Ovary (tissue), 9 donors: ENCODE measurements around the gene RANBP17. TPM values are rescaled to one million over a fixed set of nuclear protein-coding genes. Genes with fewer than 3 reads are reported as not detected.

Source experiments
- DNase-seq, 5 donors: peaks; one replicate each; pipeline ENCODE4 v3.0.0-alpha.2; 2019 to 2020
- H3K27ac ChIP-seq, 2 donors: fragments of 200-600 bp; one replicate each; pipeline versions ENCODE4 v1.5.1 to v1.8.0; 2019 to 2022
- H3K27me3 ChIP-seq: fragments of 200-600 bp; one replicate; pipeline ENCODE4 v1.8.0; 2022
- H3K36me3 ChIP-seq: fragments of 200-600 bp; sonication (generic); one replicate; pipeline ENCODE4 v1.5.1; 2019
- H3K4me1 ChIP-seq: one replicate; pipeline ENCODE4 v1.8.1; 2013; ENCODE audit warnings: mild to moderate bottlenecking, moderate library complexity; ENCODE audit not compliant: insufficient read depth
- H3K4me3 ChIP-seq: fragments of 200-600 bp; sonication (generic); one replicate; pipeline ENCODE4 v1.5.1; 2017
- H3K9me3 ChIP-seq, 2 donors: fragments of 200-600 bp in 1 of 2; sonication (generic) in 1 of 2; one replicate each; pipeline versions ENCODE4 v1.5.1 to v1.8.1; 2013 to 2019; ENCODE audit warnings: mild to moderate bottlenecking in 1 of 2, moderate library complexity in 1 of 2
- EP300 ChIP-seq: sonication (generic); formaldehyde crosslinking; IDR thresholded peaks from one replicate; pipeline ENCODE4 v1.6.1; 2017; ENCODE audit warnings: antibody characterized with exemption
- POLR2A ChIP-seq: fragments of 450-650 bp; IDR thresholded peaks from one replicate; pipeline ENCODE4 v1.6.1; 2017; ENCODE audit warnings: antibody characterized with exemption, mild to moderate bottlenecking, moderate library complexity
- WGBS, 3 donors: extraction: QIAGEN DNeasy Blood & Tissue Kit in 1 of 3; methylation state at CpG; one replicate each; pipeline versions ENCODE4 v1.1.5 to v1.1.7; 2013 to 2017; 5-methylcytosine and 5-hydroxymethylcytosine counted together
- intact Hi-C, 4 donors: fragments of 100-400 bp; cut with DNase I; formaldehyde crosslinking; loops; one replicate each; pipeline versions ENCODE4 v1.11.0 to v1.15.1; 2022 to 2023
- polyA plus RNA-seq, 2 donors: library from polyadenylated mRNA; stranded (reverse); fragments of 200-250 nt in 1 of 2; fragments of 350-450 nt in 1 of 2; fragmentation: Illumina TruSeq in 1 of 2; extraction: RNeasy Lipid Tissue Mini Kit (QIAGEN cat#74804) in 1 of 2; gene quantifications; one replicate each; pipeline ENCODE4 v1.2.3, GENCODE V29; 2013 to 2014
- total RNA-seq, 7 donors: library from RNA; depleted of rRNA in 2 of 7; stranded (reverse); fragments of >200 nt in 2 of 7; fragmentation: NEBNext Ultra II Directional in 3 of 7; extraction: Animal tissue kit (Norgen Biotek cat#: 25700) in 3 of 7; gene quantifications; one replicate each; pipeline versions ENCODE4 v1.1.0 to v1.2.4, GENCODE V29; 2016 to 2023
- TF ChIP-seq, protein P1 (sequence below), 3 donors: fragments of 450-650 bp in 2 of 3; fragments of 200-600 bp in 1 of 3; IDR thresholded peaks; one replicate each; pipeline versions ENCODE4 v1.5.1 to v1.8.0; 2016 to 2022; ENCODE audit warnings: antibody characterized with exemption in 3 of 3, mild to moderate bottlenecking in 1 of 3
- donor health status: DM: no; HTN: no; CAD: no; lungs with moderate emphysema.
- donor health status: DM: no; HTN: no; CAD: no.
- donor health status: Bipolar disorder and iron deficiency.
- donor health status: DM: yes; HTN: yes; CAD: no.
- donor health status: DM: no; HTN: no; CAD: no.
- donor health status: DM: yes; HTN: yes; CAD: no.

The RANBP17 gene
- total and polyA plus RNA-seq, 9 donors: 1.3 to 16.1 (median 8.5) TPM

DNA sequence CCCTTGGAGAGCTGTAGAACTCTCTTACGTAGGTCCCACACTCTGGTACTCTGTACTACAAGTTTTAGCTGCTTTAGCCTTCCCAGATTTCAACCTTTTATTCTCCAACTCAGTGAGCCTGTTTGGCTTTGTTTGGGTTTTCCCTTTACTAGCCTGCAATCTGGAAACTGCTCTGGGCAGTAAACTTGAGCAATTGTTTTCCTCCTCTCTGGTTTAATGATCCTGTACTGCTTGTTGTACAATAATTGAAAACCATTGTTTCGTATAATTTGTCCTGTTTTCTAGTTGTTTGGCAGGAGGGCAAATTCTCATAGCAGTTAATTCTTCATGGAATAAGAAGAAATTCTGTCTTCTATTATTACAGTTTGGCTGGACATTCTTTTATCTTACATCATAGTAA is 384.4 kb downstream of the RANBP17 start:
- H3K9me3 ChIP-seq: peaks cover 0 to 3% of the 10 kb centered on the region in 2 donors
- no peaks in the 10 kb centered on the region for H3K27me3 ChIP-seq
- 90 to 97% (median 95%) methylated on average over 2 of the region's 2 CpGs for WGBS, 3 donors
- TF ChIP-seq, protein P1, sequence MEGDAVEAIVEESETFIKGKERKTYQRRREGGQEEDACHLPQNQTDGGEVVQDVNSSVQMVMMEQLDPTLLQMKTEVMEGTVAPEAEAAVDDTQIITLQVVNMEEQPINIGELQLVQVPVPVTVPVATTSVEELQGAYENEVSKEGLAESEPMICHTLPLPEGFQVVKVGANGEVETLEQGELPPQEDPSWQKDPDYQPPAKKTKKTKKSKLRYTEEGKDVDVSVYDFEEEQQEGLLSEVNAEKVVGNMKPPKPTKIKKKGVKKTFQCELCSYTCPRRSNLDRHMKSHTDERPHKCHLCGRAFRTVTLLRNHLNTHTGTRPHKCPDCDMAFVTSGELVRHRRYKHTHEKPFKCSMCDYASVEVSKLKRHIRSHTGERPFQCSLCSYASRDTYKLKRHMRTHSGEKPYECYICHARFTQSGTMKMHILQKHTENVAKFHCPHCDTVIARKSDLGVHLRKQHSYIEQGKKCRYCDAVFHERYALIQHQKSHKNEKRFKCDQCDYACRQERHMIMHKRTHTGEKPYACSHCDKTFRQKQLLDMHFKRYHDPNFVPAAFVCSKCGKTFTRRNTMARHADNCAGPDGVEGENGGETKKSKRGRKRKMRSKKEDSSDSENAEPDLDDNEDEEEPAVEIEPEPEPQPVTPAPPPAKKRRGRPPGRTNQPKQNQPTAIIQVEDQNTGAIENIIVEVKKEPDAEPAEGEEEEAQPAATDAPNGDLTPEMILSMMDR (IDR thresholded peaks at IDR 0.05): no peak
- TF ChIP-seq POLR2A: no peak
- TF ChIP-seq EP300: no peak
- intact Hi-C loops: no loop called here
- no peak overlapping the region for H3K27ac ChIP-seq
- H3K4me1 ChIP-seq: no peaks in the 10 kb centered on the region
- H3K4me3 ChIP-seq: no peak overlapping the region
- H3K36me3 ChIP-seq: no peaks in the 10 kb centered on the region
- DNase-seq: no peak

GRCh38 chr5:171249460-171249859 is 387.6 kb downstream of the RANBP17 start:
- intact Hi-C loops: no loop called here
- no peaks in the 10 kb centered on the region for H3K36me3 ChIP-seq

GRCh38 chr5:171250738-171251137 is 388.9 kb downstream of the RANBP17 start:
- DNase-seq: no peak
- 97 to 100% (median 99%) methylated on average over 1 of the region's 1 CpG for WGBS, 3 donors
- Histone ChIP-seq H3K27ac (no peak overlapping the region), H3K4me1 (no peaks in the 10 kb centered on the region), H3K9me3 (peaks cover 0 to 3% of the 10 kb centered on the region in 2 donors), H3K4me3 (no peak overlapping the region), H3K27me3 (no peaks in the 10 kb centered on the region), H3K36me3 (no peaks in the 10 kb centered on the region)
- intact Hi-C loops: no loop called here
- TF ChIP-seq EP300: no peak
- TF ChIP-seq, protein P1 (IDR thresholded peaks at IDR 0.05): no peak
- TF ChIP-seq POLR2A: no peak

More at GRCh38 chr5:171249460-171249859, 387.6 kb downstream of the RANBP17 start:
- no peak overlapping the region for H3K4me3 ChIP-seq
- H3K27ac ChIP-seq: no peak overlapping the region
- DNase-seq: no peak
- no peaks in the 10 kb centered on the region for H3K27me3 ChIP-seq
- H3K4me1 ChIP-seq: no peaks in the 10 kb centered on the region
- H3K9me3 ChIP-seq: peaks cover 0 to 3% of the 10 kb centered on the region in 2 donors
- TF ChIP-seq, protein P1 (IDR thresholded peaks at IDR 0.05): no peak
- no peak for TF ChIP-seq EP300
- TF ChIP-seq POLR2A: no peak

DNA sequence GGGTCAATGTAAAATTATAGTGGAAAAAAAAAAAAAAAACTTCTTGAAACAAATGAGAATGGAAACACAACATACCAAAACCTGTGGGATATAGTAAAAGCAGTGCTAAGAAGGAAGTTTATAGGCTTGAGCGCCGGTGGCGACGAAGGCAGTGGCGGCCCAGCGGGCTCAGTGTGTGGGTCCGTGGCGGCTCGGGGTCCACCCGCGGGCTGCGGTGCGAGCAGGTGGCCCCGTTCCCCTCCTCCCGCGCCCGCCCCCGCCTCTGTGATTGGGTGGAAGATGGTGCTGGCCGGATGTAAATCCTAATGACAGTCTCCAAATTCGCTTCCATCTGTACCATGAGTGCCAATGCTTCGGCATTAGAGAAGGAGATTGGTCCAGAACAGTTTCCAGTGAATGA is 389.7 kb downstream of the RANBP17 start:
- Histone ChIP-seq H3K4me1 (no peaks in the 10 kb centered on the region), H3K4me3 (no peak overlapping the region), H3K27ac (no peak overlapping the region), H3K27me3 (no peaks in the 10 kb centered on the region), H3K36me3 (no peaks in the 10 kb centered on the region), H3K9me3 (peaks cover 0 to 3% of the 10 kb centered on the region in 2 donors)
- 94 to 97% (median 95%) methylated on average over 21 of the region's 21 CpGs for WGBS, 3 donors
- TF ChIP-seq POLR2A: no peak
- intact Hi-C loops: no loop called here
- DNase-seq: no peak

DNA sequence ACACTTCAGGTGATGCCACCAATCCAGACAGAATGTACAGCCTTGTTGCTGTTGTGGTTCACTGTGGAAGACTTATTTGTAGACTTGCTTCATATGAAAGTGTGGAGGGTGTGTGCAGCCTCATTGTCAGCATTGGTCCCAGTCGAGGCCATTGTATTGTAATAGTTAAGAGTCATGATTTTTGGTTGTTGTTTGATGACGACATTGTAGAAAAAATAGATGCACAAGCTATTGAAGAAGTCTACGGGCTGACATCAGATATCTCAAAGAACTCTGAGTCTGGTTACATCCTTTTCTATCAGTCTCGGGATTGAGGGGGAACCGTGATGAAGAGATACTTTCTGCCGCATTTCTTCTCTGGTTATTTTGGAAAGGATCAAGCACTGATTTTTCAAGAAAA is 390.9 kb downstream of the RANBP17 start:
- no peak for DNase-seq
- Histone ChIP-seq H3K27me3 (no peaks in the 10 kb centered on the region), H3K9me3 (peaks cover 0 to 3% of the 10 kb centered on the region in 2 donors), H3K27ac (no peak overlapping the region), H3K4me3 (no peak overlapping the region), H3K36me3 (no peaks in the 10 kb centered on the region), H3K4me1 (no peaks in the 10 kb centered on the region)
- WGBS, 3 donors: 95 to 97% (median 96%) methylated on average over 6 of the region's 6 CpGs
- intact Hi-C loops: no loop called here
- no peak for TF ChIP-seq EP300
- TF ChIP-seq POLR2A: no peak
- TF ChIP-seq, protein P1 (IDR thresholded peaks at IDR 0.05): no peak
